GM19463 (cell line): ENCODE data around the gene COLGALT1.

Experiments
- ATAC-seq: cut with Tn5 transposase; IDR thresholded peaks from one replicate; pipeline ENCODE4 v1.9.1; 2021; ENCODE audit warnings: mild to moderate bottlenecking, moderate library complexity; ENCODE audit not compliant: unreplicated experiment

COLGALT1 gene

GRCh38 chr19:17617807-17618192 lies 62.4 kb downstream of the COLGALT1 start:
- ATAC-seq: no peak

GRCh38 chr19:17618281-17618903 lies 62.9 kb downstream of the COLGALT1 start:
- no peak for ATAC-seq

- ATAC-seq: no peak
Observed at GRCh38 chr19:17618936-17619335, 63.5 kb downstream of the COLGALT1 start.

GRCh38 chr19:17620696-17621095 lies 65.2 kb downstream of the COLGALT1 start:
- no peak for ATAC-seq

- ATAC-seq: no peak
Observed at GRCh38 chr19:17623224-17623935, 67.9 kb downstream of the COLGALT1 start.

- no peak for ATAC-seq
Observed at GRCh38 chr19:17624314-17624991, 69.0 kb downstream of the COLGALT1 start.

GRCh38 chr19:17625043-17625442 lies 69.6 kb downstream of the COLGALT1 start:
- no peak for ATAC-seq

- no peak for ATAC-seq
Observed at GRCh38 chr19:17625980-17626379, 70.5 kb downstream of the COLGALT1 start.

- ATAC-seq: no peak
Observed at GRCh38 chr19:17626456-17627015, 71.1 kb downstream of the COLGALT1 start.

GRCh38 chr19:17627161-17627560 lies 71.7 kb downstream of the COLGALT1 start:
- ATAC-seq: no peak

- no peak for ATAC-seq
Observed at GRCh38 chr19:17627921-17628320, 72.5 kb downstream of the COLGALT1 start.

- no peak for ATAC-seq
Observed at GRCh38 chr19:17629760-17630159, 74.3 kb downstream of the COLGALT1 start.

GRCh38 chr19:17632577-17632976 lies 77.1 kb downstream of the COLGALT1 start:
- no peak for ATAC-seq
